ENCODE data around the gene KRTAP6-3.

KRTAP6-3 gene

GRCh38 chr21:30592140-30592539 is at the start of gene KRTAP6-3:
TSS of gene KRTAP6-3 (plus strand) at chr21:30592440. CDS start at chr21:30592446, 6 bp downstream.
- no peak within 1 kb of the TSS for H3K4me3 ChIP-seq (replicated peaks; ENCODE audit: low read depth, low read length)
- TF ChIP-seq CTCF (IDR thresholded peaks at IDR 0.05; ENCODE audit: low read length, missing control alignments), result no peak
- no peak for DNase-seq (ENCODE audit: low read depth)

GRCh38 chr21:30552782-30553181 is 39.5 kb upstream of the KRTAP6-3 start:
- TF ChIP-seq CTCF (IDR thresholded peaks at IDR 0.05; ENCODE audit: low read length, missing control alignments), result no peak
- no peak for DNase-seq (ENCODE audit: low read depth)
- H3K4me3 ChIP-seq (replicated peaks; ENCODE audit: low read depth, low read length), result no peak overlapping the region

- no peak for DNase-seq (ENCODE audit: low read depth)
- H3K4me3 ChIP-seq (replicated peaks; ENCODE audit: low read depth, low read length), result no peak overlapping the region
- TF ChIP-seq CTCF (IDR thresholded peaks at IDR 0.05; ENCODE audit: low read length, missing control alignments), result no peak
Observed at GRCh38 chr21:30555095-30555494, 37.1 kb upstream of the KRTAP6-3 start.

GRCh38 chr21:30561264-30561895 is 30.9 kb upstream of the KRTAP6-3 start, which contains the start of gene KRTAP19-7:
TSS of gene KRTAP19-7 (minus strand) at chr21:30561314. CDS start at chr21:30561289, 25 bp downstream.
- no peak within 1 kb of the TSS for H3K4me3 ChIP-seq (replicated peaks; ENCODE audit: low read depth, low read length)
- TF ChIP-seq CTCF (IDR thresholded peaks at IDR 0.05; ENCODE audit: low read length, missing control alignments), result no peak
- DNase-seq (ENCODE audit: low read depth), result no peak

- TF ChIP-seq CTCF (IDR thresholded peaks at IDR 0.05; ENCODE audit: low read length, missing control alignments), result no peak
- no peak overlapping the region for H3K4me3 ChIP-seq (replicated peaks; ENCODE audit: low read depth, low read length)
Observed at GRCh38 chr21:30561957-30562356, 30.3 kb upstream of the KRTAP6-3 start.

GRCh38 chr21:30563072-30563471 is 29.2 kb upstream of the KRTAP6-3 start:
- DNase-seq (ENCODE audit: low read depth), result no peak
- TF ChIP-seq CTCF (IDR thresholded peaks at IDR 0.05; ENCODE audit: low read length, missing control alignments), result no peak
- no peak overlapping the region for H3K4me3 ChIP-seq (replicated peaks; ENCODE audit: low read depth, low read length)

More at GRCh38 chr21:30561957-30562356, 30.3 kb upstream of the KRTAP6-3 start:
- DNase-seq (ENCODE audit: low read depth), result no peak

GRCh38 chr21:30563630-30564029 is 28.6 kb upstream of the KRTAP6-3 start:
- no peak overlapping the region for H3K4me3 ChIP-seq (replicated peaks; ENCODE audit: low read depth, low read length)
- TF ChIP-seq CTCF (IDR thresholded peaks at IDR 0.05; ENCODE audit: low read length, missing control alignments), result no peak

More at GRCh38 chr21:30563630-30564029, 28.6 kb upstream of the KRTAP6-3 start:
- DNase-seq (ENCODE audit: low read depth), result no peak
